ENCODE results near the gene KCNQ1OT1. TPM values are rescaled to one million over a fixed set of nuclear protein-coding genes. Genes with fewer than 3 reads are reported as not detected.

Gene KCNQ1OT1
- total RNA-seq, 4 donors from 2014 or later, result 0.21 to 1.9 (median 1.2) TPM

DNA sequence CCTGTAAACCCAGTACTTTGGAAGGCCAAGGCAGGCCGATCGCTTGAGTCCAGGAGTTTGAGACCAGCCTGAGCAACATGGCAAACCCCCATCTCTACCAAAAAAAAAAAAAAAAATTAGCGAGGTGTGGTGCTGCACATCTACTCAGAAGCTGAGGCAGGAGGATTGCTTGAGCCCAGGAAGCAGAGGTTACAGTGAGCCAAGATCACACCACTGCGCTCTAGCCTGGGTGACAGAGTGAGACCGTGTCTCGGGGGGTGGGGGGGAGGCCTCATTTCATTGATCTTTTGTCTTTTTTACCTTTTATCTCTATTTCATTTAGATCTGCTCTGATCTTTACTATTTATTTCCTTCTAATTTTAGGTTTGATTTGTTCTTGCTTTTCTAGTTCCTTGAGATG lies 51.8 kb downstream of the KCNQ1OT1 start:
- TF ChIP-seq, protein P1, sequence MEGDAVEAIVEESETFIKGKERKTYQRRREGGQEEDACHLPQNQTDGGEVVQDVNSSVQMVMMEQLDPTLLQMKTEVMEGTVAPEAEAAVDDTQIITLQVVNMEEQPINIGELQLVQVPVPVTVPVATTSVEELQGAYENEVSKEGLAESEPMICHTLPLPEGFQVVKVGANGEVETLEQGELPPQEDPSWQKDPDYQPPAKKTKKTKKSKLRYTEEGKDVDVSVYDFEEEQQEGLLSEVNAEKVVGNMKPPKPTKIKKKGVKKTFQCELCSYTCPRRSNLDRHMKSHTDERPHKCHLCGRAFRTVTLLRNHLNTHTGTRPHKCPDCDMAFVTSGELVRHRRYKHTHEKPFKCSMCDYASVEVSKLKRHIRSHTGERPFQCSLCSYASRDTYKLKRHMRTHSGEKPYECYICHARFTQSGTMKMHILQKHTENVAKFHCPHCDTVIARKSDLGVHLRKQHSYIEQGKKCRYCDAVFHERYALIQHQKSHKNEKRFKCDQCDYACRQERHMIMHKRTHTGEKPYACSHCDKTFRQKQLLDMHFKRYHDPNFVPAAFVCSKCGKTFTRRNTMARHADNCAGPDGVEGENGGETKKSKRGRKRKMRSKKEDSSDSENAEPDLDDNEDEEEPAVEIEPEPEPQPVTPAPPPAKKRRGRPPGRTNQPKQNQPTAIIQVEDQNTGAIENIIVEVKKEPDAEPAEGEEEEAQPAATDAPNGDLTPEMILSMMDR (IDR thresholded peaks at IDR 0.05), result no peak
- TF ChIP-seq POLR2A (IDR thresholded peaks at IDR 0.05), result no peak
- peaks cover 0 to 93% (median 57%) of the 10 kb centered on the region in 3 donors for H3K9me3 ChIP-seq

DNA sequence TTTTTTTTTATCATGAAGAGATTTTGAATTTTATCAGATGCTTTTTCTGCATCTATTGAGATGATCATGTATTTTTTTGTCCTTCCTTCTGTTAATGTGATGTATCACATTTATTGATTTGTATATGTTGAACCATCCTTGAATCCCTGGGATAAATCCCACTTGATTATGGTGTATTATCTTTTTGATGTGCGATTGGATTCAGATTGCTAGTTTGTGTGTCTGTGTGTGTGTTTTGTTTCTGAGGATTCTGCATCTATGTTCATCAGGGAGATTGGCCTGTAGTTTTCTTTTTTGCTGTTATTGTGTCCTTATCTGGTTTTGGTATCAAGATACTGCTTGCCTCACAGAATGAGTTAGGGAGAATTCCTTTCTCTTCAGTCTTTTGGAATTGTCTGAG lies 52.6 kb downstream of the KCNQ1OT1 start:
- DNase-seq, result no peak
- H3K27me3 ChIP-seq, result no peaks in the 10 kb centered on the region
- H3K27ac ChIP-seq, result no peak overlapping the region
- TF ChIP-seq, protein P1 (IDR thresholded peaks at IDR 0.05), result no peak
- no peak for TF ChIP-seq POLR2A (IDR thresholded peaks at IDR 0.05)
- no peak overlapping the region for H3K4me3 ChIP-seq
- H3K4me1 ChIP-seq, result no peaks in the 10 kb centered on the region
- H3K9me3 ChIP-seq, result peaks cover 0 to 92% (median 60%) of the 10 kb centered on the region in 3 donors
- no peaks in the 10 kb centered on the region for H3K36me3 ChIP-seq
- intact Hi-C loops (cut with DNase I), result no loop called here
- WGBS, 2 donors, result 64 to 96% methylated on average over 1 of the region's 1 CpG

More for the DNA sequence above, 51.8 kb downstream of the KCNQ1OT1 start:
- no peak overlapping the region for H3K4me3 ChIP-seq
- no peak overlapping the region for H3K27ac ChIP-seq
- no peak for DNase-seq
- 90 to 91% methylated on average over 5 to 6 of the region's 6 CpGs for WGBS, 2 donors
- H3K4me1 ChIP-seq, result no peaks in the 10 kb centered on the region
- no peaks in the 10 kb centered on the region for H3K27me3 ChIP-seq
- H3K36me3 ChIP-seq, result no peaks in the 10 kb centered on the region
- intact Hi-C loops (cut with DNase I), result no loop called here

DNA sequence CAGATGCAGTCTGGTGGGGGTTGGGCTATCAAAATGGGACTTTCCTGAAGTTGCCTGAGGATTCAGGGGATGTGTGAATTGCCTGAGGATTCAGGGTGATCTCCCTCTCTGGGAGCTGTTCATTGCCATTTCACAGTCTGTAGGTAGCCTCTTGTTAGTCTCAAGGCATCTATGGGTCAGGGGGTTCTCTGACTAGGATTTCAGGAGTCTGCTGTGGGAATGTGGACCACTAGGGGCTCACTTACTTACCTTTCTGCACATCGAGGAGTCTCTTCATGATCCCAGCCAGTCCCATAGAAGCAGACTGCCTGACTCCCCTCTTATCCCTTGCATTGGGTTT lies 54.0 kb downstream of the KCNQ1OT1 start:
- no peak overlapping the region for H3K27ac ChIP-seq
- H3K4me1 ChIP-seq, result no peaks in the 10 kb centered on the region
- WGBS, 2 donors, result 63 to 83% methylated on average over 1 of the region's 1 CpG
- H3K36me3 ChIP-seq, result no peaks in the 10 kb centered on the region
- TF ChIP-seq POLR2A (IDR thresholded peaks at IDR 0.05), result no peak
- TF ChIP-seq, protein P1 (IDR thresholded peaks at IDR 0.05), result no peak
- peaks cover 0 to 90% (median 59%) of the 10 kb centered on the region in 3 donors for H3K9me3 ChIP-seq
- no peak overlapping the region for H3K4me3 ChIP-seq
- intact Hi-C loops (cut with DNase I), result no loop called here
- no peak for DNase-seq
- no peaks in the 10 kb centered on the region for H3K27me3 ChIP-seq

DNA sequence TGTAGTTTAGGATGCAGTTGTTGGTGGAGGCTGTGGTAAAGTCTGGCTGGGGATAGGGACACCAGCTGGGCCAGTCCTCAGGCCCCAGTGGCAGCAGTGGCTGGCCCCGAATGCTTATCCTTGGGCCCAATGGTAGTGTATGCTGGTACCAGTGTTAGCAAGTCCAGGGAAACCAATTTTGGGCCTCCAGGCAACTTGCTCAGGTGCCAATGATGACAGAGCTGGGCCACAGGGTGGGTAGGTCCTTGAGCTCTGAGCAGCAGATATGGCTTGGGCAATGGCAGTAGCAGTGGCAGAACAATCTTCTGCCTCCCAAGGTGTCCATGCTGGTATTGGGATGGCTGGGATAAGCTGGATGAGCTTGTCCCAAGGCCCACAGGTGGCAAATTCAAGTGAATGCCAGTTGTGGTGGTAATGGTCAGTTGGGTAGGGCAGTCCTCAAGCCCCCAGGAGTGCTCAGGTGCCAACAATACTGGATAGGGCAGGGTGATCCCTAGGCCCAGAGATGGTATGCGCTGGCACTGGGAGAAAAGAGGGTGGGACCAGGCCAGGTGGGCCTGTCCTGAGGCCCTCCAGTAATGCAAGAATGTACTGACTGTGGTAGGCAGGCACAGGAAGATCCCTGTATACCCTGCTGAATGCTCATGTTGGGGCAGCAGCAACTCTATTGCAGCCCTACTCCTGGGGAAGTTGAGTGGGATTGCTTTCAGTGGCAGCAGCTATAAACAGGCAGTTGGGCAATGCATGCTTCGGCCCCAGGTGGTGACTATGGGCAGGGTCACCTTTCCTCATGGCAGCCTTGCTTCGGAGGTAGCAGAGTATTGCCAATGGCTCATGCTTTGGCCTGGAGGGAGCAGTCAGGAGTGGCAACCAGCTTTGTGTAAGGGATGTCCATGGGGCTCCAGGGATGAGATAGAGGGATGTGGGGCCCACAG lies 54.7 kb downstream of the KCNQ1OT1 start:
- intact Hi-C loops (cut with DNase I), result no loop called here
- no peak overlapping the region for H3K4me3 ChIP-seq
- TF ChIP-seq POLR2A (IDR thresholded peaks at IDR 0.05), result no peak
- TF ChIP-seq, protein P1 (IDR thresholded peaks at IDR 0.05), result no peak
- H3K36me3 ChIP-seq, result no peaks in the 10 kb centered on the region
- H3K27me3 ChIP-seq, result no peaks in the 10 kb centered on the region
- no peak for DNase-seq
- H3K4me1 ChIP-seq, result no peaks in the 10 kb centered on the region
- 82 to 86% methylated on average over 1 to 2 of the region's 4 CpGs for WGBS, 2 donors
- H3K27ac ChIP-seq, result no peak overlapping the region
- H3K9me3 ChIP-seq, result peaks cover 0 to 90% (median 57%) of the 10 kb centered on the region in 3 donors

DNA sequence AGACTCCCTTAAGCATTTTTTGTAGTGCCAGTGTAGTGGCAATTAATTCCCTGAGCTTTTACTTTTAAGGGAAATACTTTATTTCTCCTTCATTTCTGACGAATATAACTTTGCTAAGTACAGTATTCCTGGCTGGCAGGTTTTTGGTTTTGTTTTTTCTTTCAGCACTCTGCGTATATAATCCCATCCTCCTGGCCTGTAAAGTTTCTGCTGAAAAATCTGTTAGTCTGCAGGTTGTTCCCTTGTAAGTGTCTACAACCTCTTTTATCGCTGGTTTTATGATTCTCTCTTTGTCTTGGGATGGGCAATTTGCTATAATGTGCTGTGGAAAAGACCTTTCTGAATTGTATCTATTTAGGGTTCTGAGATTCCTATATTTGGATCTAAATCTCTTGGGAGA lies 56.0 kb downstream of the KCNQ1OT1 start:
- TF ChIP-seq POLR2A (IDR thresholded peaks at IDR 0.05), result no peak
- TF ChIP-seq, protein P1 (IDR thresholded peaks at IDR 0.05), result no peak
- H3K36me3 ChIP-seq, result no peaks in the 10 kb centered on the region
- DNase-seq, result no peak
- H3K27ac ChIP-seq, result no peak overlapping the region
- no peaks in the 10 kb centered on the region for H3K27me3 ChIP-seq
- WGBS, 2 donors, result 75 to 96% methylated on average over 3 of the region's 3 CpGs
- intact Hi-C loops (cut with DNase I), result no loop called here
- no peaks in the 10 kb centered on the region for H3K4me1 ChIP-seq
- H3K9me3 ChIP-seq, result peaks cover 0 to 89% (median 60%) of the 10 kb centered on the region in 3 donors
- no peak overlapping the region for H3K4me3 ChIP-seq

Measured in esophagus squamous epithelium (tissue), 5 donors.